Transverse colon (tissue), 4 donors: ENCODE results near the gene HBZ.
"Not testable (repeated sequence)": the region's sequence is repeated elsewhere in the genome, so short reads cannot be mapped to it uniquely, and the experiment has no call there.

Experiments
- CTCF ChIP-seq, 5 experiments: fragments of 200-600 bp in 3 of 5; fragments of 450-650 bp in 2 of 5; sonication (generic) in 3 of 5; IDR thresholded peaks; 1 replicate in 2 of 5; 2 replicates in 3 of 5; pipeline ENCODE4 v1.5.1; 2016 to 2017; ENCODE audit warnings: antibody characterized with exemption in 5 of 5, inconsistent platforms in 3 of 5, mild to moderate bottlenecking in 2 of 5, moderate library complexity in 1 of 5
- POLR2AphosphoS5 ChIP-seq, 3 donors: sonication (generic); formaldehyde crosslinking; IDR thresholded peaks; one replicate each; pipeline ENCODE4 v1.6.1; 2016; ENCODE audit warnings: antibody characterized with exemption in 3 of 3

GRCh38 chr16:163696-164095 is 11.3 kb downstream of the HBZ start:
- not testable (repeated sequence) for TF ChIP-seq CTCF, POLR2AphosphoS5 (IDR thresholded peaks at IDR 0.05)
